MM.1S (cell line): ENCODE results near the gene REXO4.

Experiments used
- DNase-seq: peaks from one replicate; pipeline ENCODE4 v3.0.0-alpha.2; 2015
- H2AFZ ChIP-seq: fragments of 300-600 bp; sonication (generic); 2 replicates; pipeline ENCODE4 v1.6.0; 2016; ENCODE audit warnings: antibody characterized with exemption, low read length
- H3F3A ChIP-seq: fragments of 300-600 bp; sonication (generic); 2 replicates; pipeline ENCODE4 v1.6.1; 2016; ENCODE audit warnings: mild to moderate bottlenecking, antibody characterized with exemption, low read length, moderate library complexity, mixed read lengths; ENCODE audit not compliant: insufficient read depth
- H3K27ac ChIP-seq: fragments of 300-600 bp; sonication (generic); 2 replicates; pipeline ENCODE4 v1.5.1; 2016; ENCODE audit warnings: mild to moderate bottlenecking, low read length
- H3K27me3 ChIP-seq: fragments of 300-600 bp; sonication (generic); replicated peaks from 2 replicates; pipeline ENCODE4 v1.6.0; 2016; ENCODE audit warnings: low read length; ENCODE audit not compliant: insufficient read depth
- H3K36me3 ChIP-seq: fragments of 300-600 bp; sonication (generic); replicated peaks from 2 replicates; pipeline ENCODE4 v1.6.1; 2016; ENCODE audit warnings: mild to moderate bottlenecking, low read length, mixed read lengths; ENCODE audit not compliant: insufficient read depth
- H3K4me1 ChIP-seq: fragments of 300-600 bp; sonication (generic); 2 replicates; pipeline ENCODE4 v1.6.1; 2016; ENCODE audit warnings: low read length, mixed read lengths
- H3K4me2 ChIP-seq: fragments of 300-600 bp; sonication (generic); 2 replicates; pipeline ENCODE4 v1.6.0; 2016; ENCODE audit warnings: low read depth, low read length
- H3K4me3 ChIP-seq: fragments of 300-600 bp; sonication (generic); 2 replicates; pipeline ENCODE4 v1.5.1; 2016; ENCODE audit warnings: low read length, mixed read lengths
- H3K79me2 ChIP-seq: fragments of 300-600 bp; sonication (generic); 2 replicates; pipeline ENCODE4 v1.6.1; 2016; ENCODE audit warnings: mixed run types, low read length, mixed read lengths
- H3K9ac ChIP-seq: fragments of 300-600 bp; sonication (generic); 2 replicates; pipeline ENCODE4 v1.6.1; 2016; ENCODE audit warnings: low read length, mixed read lengths
- H3K9me2 ChIP-seq: fragments of 300-600 bp; sonication (generic); replicated peaks from 2 replicates; pipeline ENCODE4 v1.6.1; 2016; ENCODE audit warnings: mild to moderate bottlenecking, low read length, mixed read lengths; ENCODE audit not compliant: insufficient read depth
- H3K9me3 ChIP-seq: fragments of 300-600 bp; sonication (generic); replicated peaks from 2 replicates; pipeline ENCODE4 v1.6.1; 2016; ENCODE audit warnings: mild to moderate bottlenecking, low read length, mixed read lengths; ENCODE audit not compliant: insufficient read depth
- H4K20me1 ChIP-seq: fragments of 300-600 bp; sonication (generic); 2 replicates; pipeline ENCODE4 v1.6.1; 2016; ENCODE audit warnings: mild to moderate bottlenecking, low read length, moderate library complexity, mixed read lengths; ENCODE audit not compliant: insufficient read depth
- EZH2 ChIP-seq: fragments of 300-600 bp; sonication (generic); optimal IDR thresholded peaks from 2 replicates; pipeline ENCODE3; 2017; ENCODE audit warnings: low read depth, mild to moderate bottlenecking, antibody characterized with exemption, low read length, mixed read lengths
- EZH2phosphoT487 ChIP-seq: fragments of 300-600 bp; sonication (generic); IDR thresholded peaks from 2 replicates; pipeline ENCODE4 v1.6.1; 2018; ENCODE audit warnings: antibody characterized with exemption, low read length
- TF ChIP-seq, protein P1 (sequence below): fragments of 300-600 bp; sonication (generic); IDR thresholded peaks from 2 replicates; pipeline ENCODE4 v1.5.1; 2016; ENCODE audit warnings: antibody characterized with exemption, low read length, mixed read lengths

REXO4 gene

DNA sequence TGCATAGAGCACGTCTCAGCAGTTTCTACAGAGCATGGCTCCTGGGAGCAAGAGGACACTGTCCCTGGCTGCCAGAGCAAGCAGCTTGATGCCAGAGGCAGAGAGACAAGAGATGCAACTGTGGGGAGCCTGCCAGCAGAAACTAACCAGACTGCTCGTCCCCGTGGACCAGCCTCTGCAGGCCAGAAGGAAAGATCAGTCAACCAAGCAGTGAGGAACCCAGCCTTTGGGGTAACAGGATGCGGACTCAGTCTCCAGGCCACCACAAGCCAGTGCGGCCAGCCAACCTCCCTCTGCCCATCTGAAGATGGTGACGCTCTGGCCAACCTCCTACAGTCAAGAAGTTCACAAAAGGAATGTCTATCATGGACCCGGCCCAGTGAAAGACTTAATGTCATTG is 45.7 kb downstream of the REXO4 start:
- H2AFZ ChIP-seq: no peak overlapping the region
- peaks cover 47% of the 10 kb centered on the region for H4K20me1 ChIP-seq
- H3F3A ChIP-seq: no peaks in the 10 kb centered on the region
- H3K79me2 ChIP-seq: peaks cover 86% of the 10 kb centered on the region
- H3K27me3 ChIP-seq: peaks cover 10% of the 10 kb centered on the region
- no peak overlapping the region for H3K4me2 ChIP-seq
- H3K4me1 ChIP-seq: no peaks in the 10 kb centered on the region
- no peaks in the 10 kb centered on the region; the same call in 1 of the 2 replicates for H3K36me3 ChIP-seq
- no peak overlapping the region for H3K27ac ChIP-seq
- no peak for DNase-seq
- TF ChIP-seq, protein P1, sequence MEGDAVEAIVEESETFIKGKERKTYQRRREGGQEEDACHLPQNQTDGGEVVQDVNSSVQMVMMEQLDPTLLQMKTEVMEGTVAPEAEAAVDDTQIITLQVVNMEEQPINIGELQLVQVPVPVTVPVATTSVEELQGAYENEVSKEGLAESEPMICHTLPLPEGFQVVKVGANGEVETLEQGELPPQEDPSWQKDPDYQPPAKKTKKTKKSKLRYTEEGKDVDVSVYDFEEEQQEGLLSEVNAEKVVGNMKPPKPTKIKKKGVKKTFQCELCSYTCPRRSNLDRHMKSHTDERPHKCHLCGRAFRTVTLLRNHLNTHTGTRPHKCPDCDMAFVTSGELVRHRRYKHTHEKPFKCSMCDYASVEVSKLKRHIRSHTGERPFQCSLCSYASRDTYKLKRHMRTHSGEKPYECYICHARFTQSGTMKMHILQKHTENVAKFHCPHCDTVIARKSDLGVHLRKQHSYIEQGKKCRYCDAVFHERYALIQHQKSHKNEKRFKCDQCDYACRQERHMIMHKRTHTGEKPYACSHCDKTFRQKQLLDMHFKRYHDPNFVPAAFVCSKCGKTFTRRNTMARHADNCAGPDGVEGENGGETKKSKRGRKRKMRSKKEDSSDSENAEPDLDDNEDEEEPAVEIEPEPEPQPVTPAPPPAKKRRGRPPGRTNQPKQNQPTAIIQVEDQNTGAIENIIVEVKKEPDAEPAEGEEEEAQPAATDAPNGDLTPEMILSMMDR: no peak
- TF ChIP-seq EZH2phosphoT487 (no peak), EZH2 (no peak)
- H3K9ac ChIP-seq: no peak overlapping the region
- no peak overlapping the region for H3K4me3 ChIP-seq
- no peaks in the 10 kb centered on the region for H3K9me2 ChIP-seq
- H3K9me3 ChIP-seq: no peaks in the 10 kb centered on the region

DNA sequence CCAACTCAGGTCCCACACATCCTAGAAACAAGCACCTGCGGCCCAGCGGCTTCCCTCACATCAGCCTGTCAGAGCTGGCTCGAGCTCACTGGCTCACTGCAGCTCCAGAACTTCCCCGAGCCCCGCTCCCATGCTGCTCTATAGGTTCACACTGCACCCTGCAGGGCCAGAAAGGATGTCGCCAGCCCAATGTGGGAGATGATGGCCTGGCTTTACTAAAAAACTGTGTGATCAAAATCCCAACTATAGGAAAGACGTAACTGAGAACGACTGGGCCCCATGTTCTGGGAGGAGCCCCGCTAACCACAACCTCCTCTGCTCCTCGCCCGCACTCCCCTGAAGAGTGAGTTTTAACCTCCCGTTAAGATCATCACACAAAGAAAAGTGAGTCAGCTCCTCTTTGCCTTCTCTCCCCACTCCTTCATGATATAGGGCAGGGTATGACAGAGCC is 46.5 kb downstream of the REXO4 start:
- peaks cover 1% of the 10 kb centered on the region; the same call in 1 of the 2 replicates for H3K27me3 ChIP-seq
- no peak overlapping the region for H2AFZ ChIP-seq
- no peak for DNase-seq
- no peak overlapping the region for H3K9ac ChIP-seq
- no peak overlapping the region for H3K4me2 ChIP-seq
- no peak overlapping the region for H3K27ac ChIP-seq
- H3K4me1 ChIP-seq: no peaks in the 10 kb centered on the region
- peaks cover 94% of the 10 kb centered on the region for H3K79me2 ChIP-seq
- H3K36me3 ChIP-seq: no peaks in the 10 kb centered on the region; the same call in 1 of the 2 replicates
- TF ChIP-seq, protein P1: no peak
- TF ChIP-seq EZH2phosphoT487 (no peak), EZH2 (no peak)
- no peaks in the 10 kb centered on the region for H3K9me3 ChIP-seq
- no peaks in the 10 kb centered on the region for H3F3A ChIP-seq
- H3K9me2 ChIP-seq: no peaks in the 10 kb centered on the region
- peaks cover 47% of the 10 kb centered on the region for H4K20me1 ChIP-seq
- H3K4me3 ChIP-seq: no peak overlapping the region

DNA sequence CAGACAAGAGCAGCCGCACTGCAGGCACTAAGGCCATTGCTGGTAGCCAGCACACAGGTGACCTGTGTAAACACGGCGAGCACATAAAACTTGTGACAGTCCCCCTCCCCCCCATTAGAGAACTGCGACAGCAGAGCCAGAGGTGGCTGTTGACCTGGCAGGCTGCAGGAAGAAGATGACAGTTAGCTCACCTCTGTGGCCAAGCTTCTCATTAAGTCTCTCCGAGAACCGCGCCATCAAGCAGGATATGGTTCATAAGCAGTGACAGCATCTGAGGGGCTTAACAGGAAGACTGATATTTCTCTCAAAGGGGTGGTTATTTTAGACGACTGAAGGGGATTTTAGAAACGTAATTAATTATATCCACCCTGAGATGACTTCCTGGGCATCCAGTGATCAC is 47.1 kb downstream of the REXO4 start:
- Histone ChIP-seq H3K4me3 (no peak overlapping the region), H3K9me3 (no peaks in the 10 kb centered on the region), H3K36me3 (peaks cover 2% of the 10 kb centered on the region; the same call in 1 of the 2 replicates), H3F3A (no peaks in the 10 kb centered on the region), H4K20me1 (peaks cover 47% of the 10 kb centered on the region), H3K27me3 (no peaks in the 10 kb centered on the region), H3K79me2 (peaks cover 100% of the 10 kb centered on the region), H3K27ac (no peak overlapping the region), H2AFZ (no peak overlapping the region), H3K9me2 (no peaks in the 10 kb centered on the region), H3K4me1 (no peaks in the 10 kb centered on the region), H3K4me2 (no peak overlapping the region), H3K9ac (no peak overlapping the region)
- TF ChIP-seq EZH2: no peak
- no peak for TF ChIP-seq EZH2phosphoT487
- TF ChIP-seq, protein P1: no peak
- DNase-seq: no peak
